ENCODE data around the gene ARRDC4. TPM values are rescaled to one million over a fixed set of nuclear protein-coding genes. Genes with fewer than 3 reads are reported as not detected.

The ARRDC4 gene
- total and polyA plus RNA-seq, 2 of the 8 experiments (the other 6 are each of a cell fraction or from before 2014, with no cell fraction given) = 3.5 to 3.8 TPM

- H2BK120ac ChIP-seq (replicated peaks; ENCODE audit: low read depth, low read length) = no peak overlapping the region
- H3K23me2 ChIP-seq (ENCODE audit: low read depth, low read length) = no peaks in the 10 kb centered on the region
- H2BK12ac ChIP-seq (ENCODE audit: low read depth, low read length) = no peak overlapping the region
- H3K4me1 ChIP-seq (replicated peaks in 1 of 4; ENCODE audit: control insufficient read depth in 3 of 4, insufficient read depth in 4 of 4, low read length in 3 of 4) = no peaks in the 10 kb centered on the region
- no peak for DNase-seq (ENCODE audit: low read depth in 1 of 2, low spot score in 2 of 2)
- no peak overlapping the region for H4K91ac ChIP-seq (replicated peaks; ENCODE audit: insufficient read length, low read length)
- H3K9ac ChIP-seq (replicated peaks in 1 of 4; ENCODE audit: extremely low read depth in 1 of 4, low read depth in 3 of 4, low read length in 3 of 4) = no peak overlapping the region
- no peak for FAIRE-seq
- H4K8ac ChIP-seq (ENCODE audit: extremely low read depth, insufficient read depth, low read length) = no peak overlapping the region
- ChIA-PET POLR2A (ENCODE audit: partially characterized antibody) (no interaction called here), CTCF (ENCODE audit: partially characterized antibody) (interaction anchor here (0.8 to 2.5 kb wide), 8 partner anchors 11 to 427 kb away, joined by 3 to 14 read pairs (median 4); no protein-coding TSS in a partner anchor)
- no peak overlapping the region for H4K5ac ChIP-seq (ENCODE audit: insufficient read length, low read depth, low read length)
- H3K4me3 ChIP-seq (ENCODE audit: extremely low read depth in 1 of 4, insufficient read depth in 2 of 4, low read depth in 3 of 4, low read length in 4 of 4) = no peak overlapping the region
- H3K36me3 ChIP-seq (ENCODE audit: control insufficient read depth in 2 of 4, insufficient read depth in 4 of 4, low read length in 3 of 4) = no peaks in the 10 kb centered on the region
- no peaks in the 10 kb centered on the region for H3K9me3 ChIP-seq (ENCODE audit: insufficient read depth in 2 of 2, low read depth in 1 of 2, low read length in 1 of 2)
- no peak overlapping the region for H3K27ac ChIP-seq (ENCODE audit: low read depth, low read length)
- no peak overlapping the region for H2BK20ac ChIP-seq (ENCODE audit: low read length)
- no peaks in the 10 kb centered on the region for H3K27me3 ChIP-seq (replicated peaks in 1 of 4; ENCODE audit: control insufficient read depth in 3 of 4, extremely low read depth in 1 of 4, insufficient read depth in 3 of 4, low read length in 3 of 4)
- no peak overlapping the region for H2AK5ac ChIP-seq (ENCODE audit: low read depth, low read length)
- no peak overlapping the region for H3K23ac ChIP-seq (ENCODE audit: insufficient read length)
- no peak overlapping the region for H2BK15ac ChIP-seq (ENCODE audit: low read length)
- no peaks in the 10 kb centered on the region for H3K79me2 ChIP-seq (ENCODE audit: control insufficient read depth in 1 of 2, insufficient read depth in 2 of 2, low read length in 2 of 2)
- H2BK5ac ChIP-seq (ENCODE audit: low read depth, low read length) = no peak overlapping the region
- no peak overlapping the region for H3K4me2 ChIP-seq (ENCODE audit: insufficient read depth in 1 of 2, low read depth in 2 of 2, low read length in 2 of 2)
- H3K79me1 ChIP-seq (ENCODE audit: low read depth, low read length) = no peaks in the 10 kb centered on the region
- 84% methylated on average over 3 of the region's 3 CpGs; no CpG with 5 or more reads in 1 of the 2 experiments for WGBS, 2 experiments (ENCODE audit: extremely low coverage in 1 of 2, insufficient coverage in 1 of 2, insufficient read length in 1 of 2, insufficient replicate concordance in 2 of 2, low coverage in 1 of 2, low lambda C conversion rate in 2 of 2, missing lambda C conversion rate in 1 of 2)
- H3K18ac ChIP-seq (ENCODE audit: extremely low read depth, low read length) = no peak overlapping the region
- TF ChIP-seq TBP (IDR thresholded peaks at IDR 0.05; ENCODE audit: low read depth, low read length) (no peak), MAX (IDR thresholded peaks at IDR 0.05) (no peak)
- H3K14ac ChIP-seq (ENCODE audit: insufficient read length) = no peak overlapping the region
- no peaks in the 10 kb centered on the region for H4K20me1 ChIP-seq (replicated peaks in 1 of 2; ENCODE audit: control insufficient read depth in 1 of 2, insufficient read depth in 2 of 2, low read length in 2 of 2)
- H3K56ac ChIP-seq (replicated peaks; ENCODE audit: insufficient read length, low read depth, low read length) = no peak overlapping the region
- H3K4ac ChIP-seq (replicated peaks; ENCODE audit: insufficient read length, low read depth, low read length) = no peak overlapping the region
- H2AFZ ChIP-seq (ENCODE audit: low read length) = no peak overlapping the region
Measured at GRCh38 chr15:97995192-97995591, 34.7 kb downstream of the ARRDC4 start.

All from H1 (cell line).